A549 (cell line): ENCODE measurements around the gene MRPL14. TPM values are rescaled to one million over a fixed set of nuclear protein-coding genes. Genes with fewer than 3 reads are reported as not detected.

Experiments
- ATAC-seq, 2 experiments: fragments of 200-7000 bp in 1 of 2; fragments of >200 bp in 1 of 2; cut with Nextera tagmentation in 1 of 2; cut with Tn5 transposase in 1 of 2; 3 replicates each; pipeline versions ENCODE4 v1.8.0 to v1.9.1; 2018 to 2020; ENCODE audit warnings: mild to moderate bottlenecking in 1 of 2, moderate library complexity in 1 of 2
- CTCF ChIA-PET: fragments of 300-600 bp; sonication (Branson Sonifier 250); formaldehyde crosslinking; extraction: SDS; loops from one replicate; lab custom pipeline; 2021; ENCODE audit warnings: antibody characterized with exemption, inconsistent platforms; lab: Yijun Ruan, JAX
- POLR2A ChIA-PET: fragments of 350-600 bp; formaldehyde crosslinking; extraction: SDS; loops from one replicate; lab custom pipeline; 2021; ENCODE audit warnings: antibody characterized with exemption, inconsistent platforms; lab: Yijun Ruan, JAX
- DNase-seq, 2 experiments: peaks; one replicate each; pipeline versions ENCODE4 v3.0.0 to v3.0.0-alpha.2; 2011 to 2016; ENCODE audit warnings: low read depth in 1 of 2, low spot score in 1 of 2
- FAIRE-seq: peaks from 2 replicates; lab custom pipeline; 2011; peaks lifted over from hg19 to GRCh38; lab: Jason Lieb, UNC
- H3K27ac ChIP-seq, 2 experiments: fragments of >200 bp; sonication (Bioruptor Twin); formaldehyde crosslinking; 3 replicates each; pipeline ENCODE4 v1.5.1; 2016 to 2017
- H3K4me1 ChIP-seq: fragments of >200 bp; sonication (Bioruptor Twin); formaldehyde crosslinking; 3 replicates; pipeline ENCODE4 v1.6.1; 2016
- H3K4me2 ChIP-seq: fragments of >200 bp; sonication (Bioruptor Twin); formaldehyde crosslinking; 3 replicates; pipeline ENCODE4 v1.6.1; 2016
- H3K4me3 ChIP-seq: fragments of >200 bp; sonication (Bioruptor Twin); formaldehyde crosslinking; 3 replicates; pipeline ENCODE4 v1.5.1; 2016
- H3K9me3 ChIP-seq: fragments of >200 bp; sonication (Bioruptor Twin); formaldehyde crosslinking; 3 replicates; pipeline ENCODE4 v1.6.1; 2016
- CEBPB ChIP-seq, 2 experiments: fragments of >200 bp in 1 of 2; sonication (Bioruptor Twin) in 1 of 2; formaldehyde crosslinking in 1 of 2; IDR thresholded peaks; 2 replicates each; pipeline ENCODE4 v1.6.1; 2012 to 2016
- CHD2 ChIP-seq: fragments of 150-350 bp; IDR thresholded peaks from 2 replicates; pipeline ENCODE4 v1.6.1; 2014; ENCODE audit warnings: low read length; ENCODE audit not compliant: partially characterized antibody
- FOXS1 ChIP-seq: fragments of 250-450 bp; sonication (Bioruptor Pico); IDR thresholded peaks from 2 replicates; pipeline ENCODE4 v1.5.0; 2020; ENCODE audit warnings: mild to moderate bottlenecking, moderate library complexity
- GATA3 ChIP-seq: IDR thresholded peaks from 2 replicates; pipeline ENCODE4 v1.6.1; 2012; ENCODE audit warnings: borderline replicate concordance
- HDAC2 ChIP-seq: fragments of 200-600 bp; sonication (generic); IDR thresholded peaks from 2 replicates; pipeline ENCODE4 v1.6.1; 2016
- HOXB13 ChIP-seq: fragments of 250-450 bp; sonication (Bioruptor Pico); IDR thresholded peaks from 2 replicates; pipeline ENCODE4 v1.5.0; 2020; ENCODE audit warnings: low read depth, mild to moderate bottlenecking, moderate library complexity
- HOXB5 ChIP-seq: fragments of 250-450 bp; sonication (Bioruptor Pico); IDR thresholded peaks from 2 replicates; pipeline ENCODE4 v1.5.0; 2020; ENCODE audit warnings: mild to moderate bottlenecking, moderate library complexity
- JUN ChIP-seq, 2 experiments: fragments of >200 bp; sonication (Bioruptor Twin); formaldehyde crosslinking; IDR thresholded peaks; 2 replicates in 1 of 2; 3 replicates in 1 of 2; pipeline ENCODE4 v1.6.1; 2016 to 2017
- JUNB ChIP-seq: fragments of >200 bp; sonication (Bioruptor Twin); formaldehyde crosslinking; IDR thresholded peaks from 2 replicates; pipeline ENCODE4 v1.6.1; 2016
- KDM1A ChIP-seq: fragments of 200-600 bp; sonication (generic); IDR thresholded peaks from 2 replicates; pipeline ENCODE4 v1.6.1; 2016; ENCODE audit warnings: low read depth, mild to moderate bottlenecking
- KDM5A ChIP-seq: fragments of 200-600 bp; sonication (generic); IDR thresholded peaks from 2 replicates; pipeline ENCODE4 v1.6.1; 2016; ENCODE audit warnings: antibody characterized with exemption, mild to moderate bottlenecking
- MAFK ChIP-seq: fragments of 450-650 bp; IDR thresholded peaks from 2 replicates; pipeline ENCODE4 v1.6.1; 2014; ENCODE audit not compliant: partially characterized antibody
- MAZ ChIP-seq: fragments of 150-350 bp; IDR thresholded peaks from 2 replicates; pipeline ENCODE4 v1.6.1; 2014; ENCODE audit warnings: antibody characterized with exemption, low read depth, low read length, borderline replicate concordance
- NFE2L2 ChIP-seq: fragments of 150-350 bp; conservative IDR thresholded peaks from 2 replicates; pipeline ENCODE4 v1.6.1; 2014; ENCODE audit warnings: low read length
- NPAS2 ChIP-seq: fragments of 250-450 bp; sonication (Bioruptor Pico); IDR thresholded peaks from 2 replicates; pipeline ENCODE4 v1.8.0; 2022; ENCODE audit warnings: mild to moderate bottlenecking, moderate library complexity, borderline replicate concordance
- NR3C1 ChIP-seq: fragments of >200 bp; sonication (Bioruptor Twin); formaldehyde crosslinking; IDR thresholded peaks from 3 replicates; pipeline ENCODE4 v1.6.1; 2017
- PHF8 ChIP-seq: fragments of 200-600 bp; sonication (generic); IDR thresholded peaks from 2 replicates; pipeline ENCODE4 v1.6.1; 2016; ENCODE audit warnings: low read depth, mild to moderate bottlenecking, antibody characterized with exemption, moderate library complexity, borderline replicate concordance
- POLR2A ChIP-seq: IDR thresholded peaks from 2 replicates; pipeline ENCODE4 v1.6.1; 2012; ENCODE audit warnings: mild to moderate bottlenecking, low read length
- RAD21 ChIP-seq, 2 experiments: fragments of >200 bp in 1 of 2; sonication (Bioruptor Twin) in 1 of 2; formaldehyde crosslinking in 1 of 2; IDR thresholded peaks in 1 of 2; conservative IDR thresholded peaks in 1 of 2; 2 replicates in 1 of 2; 3 replicates in 1 of 2; pipeline ENCODE4 v1.6.1; 2012 to 2018; ENCODE audit warnings: inconsistent platforms in 1 of 2
- RARB ChIP-seq: fragments of 250-450 bp; sonication (Bioruptor Pico); IDR thresholded peaks from 2 replicates; pipeline ENCODE4 v1.8.0; 2021; ENCODE audit warnings: mild to moderate bottlenecking, moderate library complexity
- RCOR1 ChIP-seq: fragments of 150-350 bp; IDR thresholded peaks from 2 replicates; pipeline ENCODE4 v1.6.1; 2014; ENCODE audit warnings: antibody characterized with exemption, low read length, low read depth
- RNF2 ChIP-seq: fragments of 200-600 bp; sonication (generic); IDR thresholded peaks from 2 replicates; pipeline ENCODE4 v1.6.1; 2016; ENCODE audit warnings: low read depth, mild to moderate bottlenecking, antibody characterized with exemption, moderate library complexity, borderline replicate concordance
- SREBF2 ChIP-seq: fragments of 450-650 bp; IDR thresholded peaks from 2 replicates; pipeline ENCODE4 v1.6.1; 2014; ENCODE audit warnings: mild to moderate bottlenecking, moderate library complexity
- TP53 ChIP-seq: fragments of 250-450 bp; sonication (Bioruptor Pico); IDR thresholded peaks from 2 replicates; pipeline ENCODE4 v1.5.0; 2021; ENCODE audit warnings: mild to moderate bottlenecking, moderate library complexity
- ZFP36 ChIP-seq: fragments of 450-650 bp; IDR thresholded peaks from 2 replicates; pipeline ENCODE4 v1.6.1; 2014; ENCODE audit warnings: borderline replicate concordance; ENCODE audit not compliant: partially characterized antibody
- ZNF302 ChIP-seq: fragments of 250-450 bp; sonication (Bioruptor Pico); IDR thresholded peaks from 2 replicates; pipeline ENCODE4 v1.9.0; 2021; ENCODE audit warnings: inconsistent platforms, mild to moderate bottlenecking, moderate library complexity
- WGBS: methylation state at CpG from one replicate; pipeline ENCODE4 v1.1.6; 2017; ENCODE audit errors: missing lambda C conversion rate; 5-methylcytosine and 5-hydroxymethylcytosine counted together
- polyA plus RNA-seq, 4 experiments: library from polyadenylated mRNA; depleted of rRNA in 3 of 4; stranded (reverse); fragments of >200 nt; fragmentation: RNase III in 1 of 4; extraction: RNeasy Plus Mini Kit Qiagen cat#74134 plus additional on column Dnase treatment in 1 of 4; gene quantifications; 2 replicates in 3 of 4; 3 replicates in 1 of 4; pipeline ENCODE4 v1.2.3, GENCODE V29; 2011 to 2017
- TF ChIP-seq, protein P1 (sequence below): fragments of 250-450 bp; sonication (Bioruptor Pico); IDR thresholded peaks from 2 replicates; pipeline ENCODE4 v1.5.0; 2021; ENCODE audit warnings: mild to moderate bottlenecking, moderate library complexity, borderline replicate concordance
- TF ChIP-seq, protein P2 (sequence below): IDR thresholded peaks from 2 replicates; pipeline ENCODE4 v1.6.1; 2012; ENCODE audit warnings: low read depth, borderline replicate concordance

MRPL14 gene
- polyA plus RNA-seq, 2 of the 4 experiments (the other 2 are of a cell fraction): 47.1 to 55.3 TPM

DNA sequence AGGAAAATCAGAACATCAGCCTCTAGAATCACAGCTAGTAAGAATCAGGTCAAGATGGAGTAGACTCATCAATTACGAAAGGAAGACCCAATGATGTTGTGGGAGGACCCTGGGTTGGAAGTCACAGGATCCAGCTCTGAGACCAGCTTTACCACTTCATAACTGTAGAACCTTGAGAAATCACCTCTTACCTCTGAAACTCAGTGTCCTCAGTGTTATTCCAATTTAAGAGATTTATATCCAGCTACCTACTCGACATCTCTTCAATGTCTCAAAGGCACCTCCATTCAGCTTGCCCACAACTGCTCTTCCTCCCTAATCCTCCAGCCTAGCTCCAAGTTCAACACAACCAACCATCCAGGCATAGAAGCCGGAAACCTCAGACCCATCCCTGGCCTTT, 16.3 kb downstream of the MRPL14 start:
- Histone ChIP-seq H3K4me3 (no peak overlapping the region), H3K9me3 (no peaks in the 10 kb centered on the region), H3K27ac (no peak overlapping the region), H3K4me1 (no peaks in the 10 kb centered on the region), H3K4me2 (no peak overlapping the region)
- TF ChIP-seq TP53 (no peak), KDM1A (no peak), CHD2 (no peak), POLR2A (no peak), MAFK (no peak), HOXB13 (CRISPR knock-in tag) (no peak), RAD21 (conservative IDR thresholded peaks at IDR 0.05 in 1 of 2, IDR thresholded peaks at IDR 0.05 in 1 of 2) (no peak), KDM5A (no peak)
- POLR2A ChIA-PET: no interaction called here
- WGBS: 93% methylated on average over 3 of the region's 3 CpGs
- no peak for FAIRE-seq
- DNase-seq: no peak
- no peak for ATAC-seq
- CTCF ChIA-PET: interaction anchor here (0.8 to 6.7 kb wide), 5 partner anchors 10 to 604 kb away, joined by 3 to 30 read pairs (median 6); no protein-coding TSS in a partner anchor

DNA sequence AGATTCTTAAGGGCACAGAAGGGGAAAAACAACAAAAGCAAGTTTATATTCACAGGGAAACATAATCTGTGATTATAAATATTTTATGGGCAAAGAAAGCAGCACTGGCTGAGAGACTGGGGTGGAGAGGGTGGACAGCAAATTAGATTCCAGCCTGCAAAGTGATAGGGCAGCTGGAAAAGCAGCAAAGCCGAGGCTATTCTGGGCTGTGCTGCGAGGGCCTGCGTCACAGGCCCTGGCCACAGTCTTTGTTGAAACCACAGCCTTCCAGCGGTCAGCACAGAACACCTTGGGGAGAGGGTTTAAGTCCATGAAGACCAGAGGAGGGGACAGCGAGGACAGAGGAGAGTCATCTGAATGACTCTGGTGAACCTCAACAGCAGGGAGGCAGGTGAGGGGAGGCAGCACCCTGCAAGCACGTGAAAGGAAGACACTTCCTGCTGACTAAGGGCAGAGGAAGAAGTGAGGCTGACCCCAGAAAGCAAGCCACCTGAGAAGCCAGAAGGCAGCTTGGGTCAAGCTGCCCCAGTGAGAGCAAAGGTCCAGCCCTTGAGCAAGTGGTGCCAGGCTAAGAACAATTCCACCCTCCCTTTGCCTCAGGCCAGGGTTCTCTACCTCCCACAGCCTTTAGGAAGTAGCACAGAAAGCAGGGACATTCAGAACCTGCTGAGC, 17.1 kb downstream of the MRPL14 start:
- no peak for FAIRE-seq
- CTCF ChIA-PET: interaction anchor here (0.5 to 6.7 kb wide), 4 partner anchors 9 to 1451 kb away, joined by 3 to 30 read pairs (median 4); no protein-coding TSS in a partner anchor
- TF ChIP-seq CEBPB (IDR thresholded peaks at IDR 0.05) (no peak), RNF2 (no peak), ZFP36 (no peak), NR3C1 (no peak), MAZ (no peak), HOXB5 (CRISPR knock-in tag) (no peak), FOXS1 (CRISPR knock-in tag) (no peak), HOXB13 (CRISPR knock-in tag) (no peak), HDAC2 (no peak), JUN (IDR thresholded peaks at IDR 0.05) (no peak), TP53 (no peak), NFE2L2 (no peak), NPAS2 (CRISPR knock-in tag) (no peak)
- TF ChIP-seq, protein P1, sequence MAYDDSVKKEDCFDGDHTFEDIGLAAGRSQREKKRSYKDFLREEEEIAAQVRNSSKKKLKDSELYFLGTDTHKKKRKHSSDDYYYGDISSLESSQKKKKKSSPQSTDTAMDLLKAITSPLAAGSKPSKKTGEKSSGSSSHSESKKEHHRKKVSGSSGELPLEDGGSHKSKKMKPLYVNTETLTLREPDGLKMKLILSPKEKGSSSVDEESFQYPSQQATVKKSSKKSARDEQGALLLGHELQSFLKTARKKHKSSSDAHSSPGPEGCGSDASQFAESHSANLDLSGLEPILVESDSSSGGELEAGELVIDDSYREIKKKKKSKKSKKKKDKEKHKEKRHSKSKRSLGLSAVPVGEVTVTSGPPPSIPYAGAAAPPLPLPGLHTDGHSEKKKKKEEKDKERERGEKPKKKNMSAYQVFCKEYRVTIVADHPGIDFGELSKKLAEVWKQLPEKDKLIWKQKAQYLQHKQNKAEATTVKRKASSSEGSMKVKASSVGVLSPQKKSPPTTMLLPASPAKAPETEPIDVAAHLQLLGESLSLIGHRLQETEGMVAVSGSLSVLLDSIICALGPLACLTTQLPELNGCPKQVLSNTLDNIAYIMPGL (CRISPR knock-in tag): no peak
- TF ChIP-seq, protein P2, sequence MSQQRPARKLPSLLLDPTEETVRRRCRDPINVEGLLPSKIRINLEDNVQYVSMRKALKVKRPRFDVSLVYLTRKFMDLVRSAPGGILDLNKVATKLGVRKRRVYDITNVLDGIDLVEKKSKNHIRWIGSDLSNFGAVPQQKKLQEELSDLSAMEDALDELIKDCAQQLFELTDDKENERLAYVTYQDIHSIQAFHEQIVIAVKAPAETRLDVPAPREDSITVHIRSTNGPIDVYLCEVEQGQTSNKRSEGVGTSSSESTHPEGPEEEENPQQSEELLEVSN: no peak

DNA sequence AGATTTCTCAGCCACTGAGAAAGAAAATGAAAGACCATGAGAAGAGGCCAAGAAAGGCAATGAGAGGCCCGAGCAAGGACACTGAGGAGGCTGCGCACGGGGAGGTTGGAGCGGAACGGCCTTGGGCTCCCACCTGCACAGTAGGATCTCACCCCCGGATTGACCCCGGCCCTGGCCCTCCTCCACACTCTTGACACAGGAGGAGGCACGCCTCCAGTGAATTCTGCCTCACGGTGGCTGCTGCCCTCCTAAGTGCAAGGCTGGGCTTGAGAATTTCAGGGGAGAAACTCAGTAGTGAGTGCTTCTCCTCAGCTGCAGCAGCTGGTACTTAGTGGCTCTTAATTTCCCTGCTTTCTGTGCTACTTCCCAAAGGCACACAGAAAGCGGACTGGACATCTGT, 18.0 kb downstream of the MRPL14 start:
- H3K4me1 ChIP-seq: no peaks in the 10 kb centered on the region
- no peak overlapping the region for H3K4me3 ChIP-seq
- H3K27ac ChIP-seq: no peak overlapping the region
- no peaks in the 10 kb centered on the region for H3K9me3 ChIP-seq
- TF ChIP-seq RCOR1: no peak
- no peak for TF ChIP-seq SREBF2
- no peak for TF ChIP-seq MAFK
- no peak for TF ChIP-seq RARB
- no peak for TF ChIP-seq NPAS2 (CRISPR knock-in tag)
- TF ChIP-seq PHF8: no peak
- no peak for TF ChIP-seq GATA3
- TF ChIP-seq ZNF302 (CRISPR knock-in tag): no peak
- no peak for TF ChIP-seq JUNB
- no peak for TF ChIP-seq HOXB5 (CRISPR knock-in tag)
- TF ChIP-seq NR3C1: no peak
- TF ChIP-seq CEBPB (IDR thresholded peaks at IDR 0.05): no peak
- TF ChIP-seq CHD2: no peak
- no peak for TF ChIP-seq HOXB13 (CRISPR knock-in tag)
- no peak overlapping the region for H3K4me2 ChIP-seq
- FAIRE-seq (no peak), ATAC-seq (no peak), DNase-seq (no peak)
- CTCF ChIA-PET: interaction anchor here (0.5 to 6.7 kb wide), 3 partner anchors 8 to 1452 kb away, joined by 3 to 30 read pairs (median 3); no protein-coding TSS in a partner anchor
- POLR2A ChIA-PET: no interaction called here
- WGBS: 86% methylated on average over 9 of the region's 10 CpGs

More for the DNA sequence above, 17.1 kb downstream of the MRPL14 start:
- DNase-seq: no peak
- ATAC-seq: no peak
- POLR2A ChIA-PET: no interaction called here
- H3K9me3 ChIP-seq: no peaks in the 10 kb centered on the region
- WGBS: 86% methylated on average over 6 of the region's 6 CpGs
- no peak overlapping the region for H3K27ac ChIP-seq
- no peak overlapping the region for H3K4me2 ChIP-seq
- H3K4me3 ChIP-seq: no peak overlapping the region
- no peaks in the 10 kb centered on the region for H3K4me1 ChIP-seq
